G401 (cell line): Measurements from ENCODE around the gene ADAMTS18. TPM values are rescaled to one million over a fixed set of nuclear protein-coding genes. Genes with fewer than 3 reads are reported as not detected.
A peak's percentile ranks its signal among the peaks of the same experiment; 100 is the strongest.

ENCODE experiments used
- DNase-seq: peaks from one replicate; pipeline ENCODE4 v3.0.0-alpha.2; 2015; ENCODE audit warnings: low spot score
- in situ Hi-C: cut with HindIII; loops from 2 replicates; pipeline ENCODE4 v1.10.0; 2016; ENCODE audit warnings: low sequenced_read_pairs, mixed read lengths
- total RNA-seq: library from RNA; depleted of rRNA; stranded (reverse); fragments of >200 nt; shearing (Covaris generic); gene quantifications from 2 replicates; pipeline ENCODE4 v1.2.3, GENCODE V29; 2014

Gene ADAMTS18
- total RNA-seq, 1 experiment from 2014 or later, result not detected

DNA sequence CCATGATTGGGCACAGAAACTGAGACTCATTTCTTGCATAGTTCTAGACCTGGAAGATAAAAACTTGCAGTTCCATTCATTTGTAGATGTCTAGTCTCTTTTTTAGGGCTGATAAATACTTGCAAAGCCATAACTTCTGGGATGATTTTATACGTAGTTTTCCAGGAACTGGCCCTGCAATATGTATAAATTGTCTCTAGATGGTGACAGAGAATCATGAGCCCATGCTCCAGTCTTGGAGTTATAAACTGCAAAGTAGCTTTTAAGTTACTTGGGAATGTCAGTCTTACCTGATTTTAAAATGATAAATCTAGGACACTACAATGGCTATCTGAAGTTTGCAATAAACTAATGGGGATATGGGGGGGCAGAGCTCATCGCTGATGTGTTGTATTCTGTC is 3.0 kb upstream of the ADAMTS18 start:
- in situ Hi-C loops, result no loop called here
- peak; percentile 27 for DNase-seq

DNA sequence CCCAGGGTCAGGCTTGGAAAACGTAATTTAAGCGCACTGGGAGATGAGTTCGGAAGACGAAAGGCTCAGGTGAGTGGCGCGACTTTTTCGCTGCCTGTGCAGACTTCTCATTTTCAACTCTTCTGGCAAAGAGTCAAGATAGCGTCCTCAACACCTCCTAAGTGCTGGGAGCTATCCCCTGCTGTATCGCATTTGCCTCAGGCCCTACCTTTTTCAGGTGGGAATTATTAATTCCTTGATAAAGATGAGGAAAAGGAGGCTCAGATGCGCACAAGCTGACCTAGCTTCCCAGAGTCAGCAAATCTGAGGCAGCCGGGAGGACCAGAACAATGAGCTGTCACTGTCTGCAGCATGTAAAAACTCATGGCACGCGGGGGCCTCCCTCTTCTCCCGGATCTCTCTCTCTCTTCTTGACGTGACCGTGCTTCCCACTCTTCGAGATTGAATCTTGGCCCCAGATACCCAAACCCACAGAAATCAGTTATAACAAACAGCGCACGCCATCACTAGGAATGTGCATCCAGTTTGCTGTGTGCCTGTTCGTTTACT is 512 bp upstream of the ADAMTS18 start:
- peak; percentile 81 for DNase-seq

DNA sequence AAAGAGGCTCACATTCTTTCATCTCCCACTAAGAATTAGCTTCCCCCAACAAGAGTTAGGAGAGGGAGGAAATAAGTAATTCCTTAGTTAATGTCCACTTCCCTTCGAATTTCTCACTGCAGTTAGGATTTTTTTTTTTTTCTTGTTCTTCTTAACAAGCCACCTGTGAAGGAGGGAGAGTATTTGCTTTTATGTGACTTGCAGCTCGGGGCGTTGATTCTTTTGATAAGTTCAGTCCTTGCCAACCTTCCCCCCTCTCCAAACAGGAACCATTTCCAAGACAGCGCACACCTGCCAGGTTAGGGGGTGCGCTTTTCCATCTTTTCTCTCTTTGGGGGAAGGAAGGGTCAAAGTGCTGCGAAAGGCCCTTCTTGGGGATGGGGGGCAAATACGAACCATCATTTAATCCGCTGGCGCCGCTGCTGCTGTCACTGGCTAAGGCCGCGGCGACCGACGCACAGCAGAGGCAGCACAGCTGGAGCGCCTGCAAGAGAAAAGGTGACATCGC is 758 bp downstream of the ADAMTS18 start:
- peak; percentile 60 for DNase-seq
- in situ Hi-C loops, result no loop called here

More for the DNA sequence above, 512 bp upstream of the ADAMTS18 start:
- in situ Hi-C loops, result no loop called here

DNA sequence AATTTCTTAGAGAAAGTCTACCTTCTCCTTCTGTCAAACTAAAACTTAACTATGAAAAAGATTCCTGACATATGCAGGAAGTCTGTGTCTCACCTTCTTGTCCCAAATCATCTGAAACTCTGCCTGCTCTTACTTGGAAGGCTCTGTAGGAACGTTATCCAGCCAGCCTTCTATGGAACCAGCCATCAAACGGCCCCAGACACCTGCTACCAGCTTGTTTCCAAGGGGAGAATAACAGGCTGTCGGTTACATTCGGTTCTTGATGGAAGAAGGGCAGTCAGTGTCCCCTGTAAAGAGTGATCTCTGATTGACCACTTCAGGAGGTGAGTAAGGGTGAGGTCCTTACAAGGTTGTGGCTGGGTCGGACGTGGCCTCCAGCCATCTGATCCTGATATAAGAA is 1.7 kb downstream of the ADAMTS18 start:
- in situ Hi-C loops, result no loop called here
- peak; percentile 89 for DNase-seq

DNA sequence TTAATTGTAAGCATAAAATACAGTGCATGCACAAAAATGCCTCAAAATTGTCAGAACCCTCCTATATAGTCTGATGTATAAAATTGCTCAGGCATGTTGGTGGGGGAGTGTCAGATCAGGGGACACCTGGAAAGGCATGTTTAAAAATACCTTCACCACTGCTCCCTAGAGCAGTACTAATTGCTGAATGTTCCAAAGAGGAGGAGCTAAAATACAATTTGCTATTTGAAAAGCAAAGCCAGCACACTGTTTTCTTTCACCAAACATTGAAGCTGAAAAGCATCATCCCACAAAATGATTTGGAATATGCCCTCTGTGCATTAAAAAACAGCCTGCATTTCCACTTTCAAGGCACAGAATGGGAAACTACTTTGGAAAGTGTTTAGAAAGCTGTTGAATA is 2.6 kb downstream of the ADAMTS18 start:
- in situ Hi-C loops, result no loop called here
- peak; percentile 76 for DNase-seq

DNA sequence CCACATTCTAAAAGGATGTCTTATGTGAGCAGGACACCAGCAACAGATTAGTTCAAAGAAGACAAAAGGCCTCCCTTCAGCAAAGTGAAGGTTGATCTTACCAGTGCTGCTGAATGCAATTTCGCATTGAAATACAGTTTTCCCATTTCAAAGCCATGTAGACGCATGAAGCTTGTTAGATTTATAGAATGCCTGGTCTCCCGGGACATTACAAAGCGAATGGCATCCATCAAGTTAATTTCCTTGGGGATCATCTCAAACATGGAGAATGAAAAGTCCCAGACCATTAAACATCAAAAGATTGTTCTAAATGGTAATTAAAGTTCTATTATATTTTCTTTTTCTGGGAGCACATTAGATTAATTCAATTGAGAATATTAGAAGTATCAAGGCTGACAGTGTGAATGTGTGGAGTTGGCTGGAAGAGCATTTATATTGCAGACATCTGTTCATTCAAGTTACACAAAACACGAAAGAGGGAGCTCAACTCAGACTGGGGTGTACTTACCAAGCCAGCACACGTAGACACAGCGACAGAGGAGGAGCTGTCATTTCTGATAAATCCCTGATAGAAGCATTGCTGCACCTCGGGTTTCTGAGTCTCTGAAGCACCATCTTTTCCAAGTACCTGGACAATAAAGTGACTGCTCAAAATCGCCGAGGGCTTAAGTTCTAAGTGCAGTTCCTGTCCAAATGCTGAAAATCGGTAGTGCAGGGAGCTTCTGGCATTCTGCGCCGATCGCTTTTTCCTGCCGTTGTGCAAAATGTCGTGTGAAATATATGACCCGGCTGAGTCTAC is 3.8 kb downstream of the ADAMTS18 start:
- in situ Hi-C loops, result no loop called here
- peak; percentile 86 for DNase-seq

DNA sequence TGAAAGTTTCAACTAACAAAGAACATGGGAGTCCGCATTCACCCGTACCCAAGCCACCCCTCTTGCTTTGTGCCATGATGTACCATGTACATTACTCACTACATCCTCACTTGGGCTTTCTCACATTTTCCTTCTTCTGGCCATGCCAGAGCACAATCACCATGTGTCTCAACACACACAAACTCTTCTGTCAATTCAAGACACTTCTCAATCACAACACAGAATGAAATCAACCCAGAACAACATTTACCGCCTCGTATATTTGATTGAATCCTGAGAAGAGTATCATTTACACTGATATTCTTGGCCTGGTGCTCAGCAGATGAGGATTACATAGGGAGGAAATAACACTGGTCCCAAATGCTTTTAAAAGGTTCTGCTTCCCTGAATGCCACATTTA is 4.5 kb downstream of the ADAMTS18 start:
- in situ Hi-C loops, result no loop called here
- DNase-seq, result peak; percentile 64

DNA sequence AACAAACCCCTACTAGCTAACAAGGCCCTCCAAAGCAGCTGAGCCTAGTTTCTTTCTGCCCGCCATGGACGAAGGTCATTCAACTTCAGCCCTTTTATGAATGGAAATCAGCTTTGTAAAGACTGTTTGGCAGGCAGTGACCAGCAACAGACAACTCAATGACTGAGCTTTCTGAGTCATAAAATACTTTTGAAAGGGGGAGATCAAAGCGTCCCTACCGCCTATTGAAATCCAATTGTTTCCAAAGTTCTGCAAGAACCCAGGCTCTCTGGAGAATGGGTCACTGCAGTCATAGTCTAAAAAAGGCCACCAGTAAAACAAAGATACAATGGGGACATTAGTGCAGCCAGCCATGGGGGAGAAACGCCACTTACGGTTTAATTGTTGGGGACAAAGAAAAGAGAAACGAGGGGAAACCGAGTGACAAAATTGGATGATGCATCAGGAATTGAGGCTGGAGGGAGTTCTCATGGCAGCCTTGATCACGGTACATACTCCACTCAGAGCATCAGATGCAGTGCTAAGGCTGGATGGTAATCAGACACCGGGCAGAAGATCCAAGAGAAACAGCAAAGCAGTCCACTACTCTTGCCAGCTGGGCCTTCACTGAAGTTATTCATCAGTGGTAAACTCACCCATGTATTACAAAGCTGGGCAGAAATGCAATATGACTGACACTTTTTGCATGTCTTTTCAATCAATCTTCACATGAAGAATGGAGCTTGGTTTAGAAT is 9.8 kb downstream of the ADAMTS18 start:
- peak; percentile 51 for DNase-seq
- in situ Hi-C loops, result no loop called here

DNA sequence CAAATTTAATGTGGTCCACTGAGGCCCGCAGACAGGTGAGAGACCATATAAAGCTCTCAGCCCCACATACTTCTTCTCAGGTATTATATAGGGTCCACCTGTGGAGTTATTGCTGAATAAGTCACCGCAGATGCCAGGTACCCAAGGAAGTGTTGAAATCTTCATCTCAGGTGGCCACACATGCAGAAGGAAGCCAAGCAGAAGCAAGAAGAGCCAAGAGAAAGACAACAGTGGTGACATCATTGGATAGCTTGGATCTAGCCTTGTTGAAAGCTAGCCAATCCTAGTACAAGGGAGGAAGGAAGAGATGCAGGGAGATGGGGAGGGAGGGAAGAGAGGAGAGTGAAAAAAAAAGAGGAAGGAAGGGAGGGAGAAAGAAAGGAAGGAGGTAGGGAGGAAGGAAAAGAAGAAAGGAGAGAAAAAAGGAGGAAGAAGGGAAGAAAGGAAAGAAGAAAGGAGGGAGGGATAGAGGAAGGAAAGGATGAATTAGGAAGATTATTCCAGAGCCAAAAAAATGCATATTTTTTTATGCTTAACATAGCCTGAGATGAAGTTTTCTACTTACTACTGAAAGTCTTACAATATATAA is 12.5 kb downstream of the ADAMTS18 start:
- in situ Hi-C loops, result no loop called here

DNA sequence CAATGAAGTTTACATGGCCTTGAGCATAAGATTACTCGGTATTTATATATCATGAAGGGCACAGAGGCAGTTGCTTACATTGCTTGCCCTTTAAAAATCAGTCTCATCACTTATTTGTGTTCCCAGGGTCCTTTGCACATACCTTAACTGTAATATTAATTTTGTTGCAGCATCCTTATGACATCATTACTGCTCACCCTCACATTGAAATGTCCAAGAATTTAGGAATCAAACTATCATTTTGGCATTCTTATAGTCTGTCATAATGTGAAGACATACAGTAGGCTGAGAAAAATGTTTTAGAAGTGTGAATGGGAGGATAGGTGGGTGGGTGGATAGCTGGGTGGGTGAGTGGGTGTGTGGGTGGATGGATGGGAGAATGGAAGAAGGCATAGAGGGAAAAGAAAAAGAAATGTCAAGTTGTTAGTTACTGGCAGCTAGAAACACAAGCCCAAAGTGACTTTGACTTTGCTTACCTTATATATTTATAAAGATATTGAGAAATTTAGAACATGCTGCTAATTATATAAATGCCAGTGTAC is 17.8 kb downstream of the ADAMTS18 start:
- in situ Hi-C loops, result no loop called here
- no peak for DNase-seq

More for the DNA sequence above, 12.5 kb downstream of the ADAMTS18 start:
- DNase-seq, result peak; percentile 70

DNA sequence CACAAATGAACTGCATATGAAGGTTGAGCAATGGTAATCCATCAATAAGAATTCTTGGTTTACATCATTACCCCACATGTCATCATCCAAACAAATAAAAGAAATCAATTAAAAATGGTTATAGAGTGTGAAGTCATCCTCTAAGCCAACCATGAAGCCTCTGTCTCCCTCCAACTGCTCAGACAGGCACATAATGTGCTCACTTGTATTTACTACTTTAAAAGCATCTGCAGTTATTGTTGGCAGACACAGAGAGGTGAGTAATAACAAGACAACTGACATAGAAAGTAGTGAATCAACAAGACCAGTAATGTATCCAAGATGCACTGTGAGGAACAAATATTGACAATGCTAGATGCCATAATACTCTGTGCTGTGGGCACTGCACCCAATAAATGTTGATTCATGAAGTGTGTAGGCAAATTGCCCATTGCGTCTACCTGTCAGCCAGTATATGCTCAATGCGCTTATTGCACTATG is 20.0 kb downstream of the ADAMTS18 start:
- in situ Hi-C loops, result no loop called here
- peak; percentile 37 for DNase-seq

DNA sequence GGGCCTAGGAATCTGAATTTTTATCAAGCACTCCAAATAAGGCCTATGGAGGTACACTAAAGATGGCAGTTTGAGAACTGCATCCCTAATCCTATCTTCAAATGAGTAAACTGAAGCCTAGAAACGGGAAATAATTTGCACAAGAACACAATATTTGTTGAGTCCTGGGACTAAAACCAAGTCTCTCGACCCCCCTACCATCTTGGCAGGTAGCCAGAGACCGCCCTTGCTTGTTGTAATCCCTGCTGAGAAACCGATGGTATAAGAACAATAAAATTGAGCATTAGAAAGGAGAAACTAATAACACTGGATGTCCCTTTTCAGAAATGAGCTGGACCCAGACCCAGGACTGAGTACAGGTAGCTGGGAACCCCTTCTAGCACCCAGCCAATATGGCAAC is 24.4 kb downstream of the ADAMTS18 start:
- no peak for DNase-seq
- in situ Hi-C loops, result no loop called here

DNA sequence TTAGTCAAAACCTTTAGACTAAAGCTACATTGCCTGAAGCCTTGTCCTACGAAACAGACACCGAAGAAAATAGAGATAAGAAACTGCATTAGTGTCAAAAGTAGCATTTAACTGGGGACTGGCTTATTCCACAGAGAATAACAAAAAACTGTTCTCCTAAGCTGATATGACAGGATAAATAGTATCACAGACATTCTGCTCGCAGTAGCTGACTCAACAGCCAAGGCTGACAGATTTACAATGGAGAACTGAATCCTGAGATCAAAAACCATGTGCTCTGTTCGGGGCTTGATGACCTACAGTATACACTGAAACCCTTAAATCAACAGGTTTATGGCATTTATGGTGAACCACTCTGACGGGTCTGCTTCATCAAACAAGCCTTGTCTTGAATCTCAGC is 25.5 kb downstream of the ADAMTS18 start:
- in situ Hi-C loops, result no loop called here
- DNase-seq, result no peak

DNA sequence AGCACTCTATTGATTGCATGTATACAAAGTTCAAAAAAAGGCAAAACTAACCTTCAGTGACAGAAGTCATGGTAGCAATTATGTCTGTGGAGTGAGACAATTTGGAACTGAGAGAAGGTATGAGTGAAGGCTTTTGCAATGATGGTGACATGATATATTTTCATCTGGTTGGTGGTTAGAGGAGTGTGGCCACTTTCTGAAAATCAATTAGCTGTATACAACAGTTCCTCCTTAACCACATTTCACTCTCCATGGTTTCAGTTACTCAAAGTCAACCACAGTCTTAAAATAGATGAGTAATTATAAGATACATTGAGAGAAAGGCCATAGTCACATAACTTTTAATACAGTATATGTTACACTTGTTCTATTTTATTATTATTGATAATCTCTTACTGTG is 26.2 kb downstream of the ADAMTS18 start:
- in situ Hi-C loops, result no loop called here
- DNase-seq, result no peak

DNA sequence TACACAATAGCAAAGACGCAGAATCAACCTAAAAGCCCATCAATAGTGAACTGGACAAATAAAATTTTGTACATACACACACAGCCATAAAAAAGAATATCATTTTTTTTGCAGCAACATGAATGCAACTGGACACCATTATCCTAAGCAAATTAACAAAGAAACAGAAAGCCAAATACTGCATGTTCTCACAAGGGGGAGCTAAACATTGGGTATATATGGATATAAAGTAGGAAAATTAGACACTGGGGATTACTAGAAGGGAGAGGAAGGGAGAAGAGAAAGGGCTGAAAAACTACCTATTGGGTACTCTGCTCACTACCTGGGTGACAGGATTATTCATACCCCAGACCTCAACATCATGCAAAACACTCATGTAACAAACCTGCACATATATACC is 28.2 kb downstream of the ADAMTS18 start:
- DNase-seq, result no peak
- in situ Hi-C loops, result no loop called here

DNA sequence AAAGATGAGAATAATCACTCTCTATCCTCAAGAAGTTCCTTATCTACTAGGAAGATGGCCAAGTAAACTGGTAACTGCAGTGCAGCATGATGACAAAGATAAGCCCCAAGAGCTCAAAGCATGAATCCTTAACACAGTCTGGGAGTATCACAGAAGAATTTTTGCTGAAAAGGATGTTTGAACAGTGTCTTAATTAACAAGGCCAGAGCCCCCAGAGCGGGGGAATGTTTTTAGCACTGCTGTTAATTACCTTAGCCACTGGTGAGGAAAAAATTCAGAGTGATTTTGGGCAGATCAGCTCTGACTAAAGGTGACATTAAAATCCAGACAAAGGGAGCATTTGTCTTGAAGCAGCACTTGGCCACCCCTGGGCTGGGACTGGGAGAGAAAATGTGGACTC is 30.1 kb downstream of the ADAMTS18 start:
- no peak for DNase-seq
- in situ Hi-C loops, result no loop called here

DNA sequence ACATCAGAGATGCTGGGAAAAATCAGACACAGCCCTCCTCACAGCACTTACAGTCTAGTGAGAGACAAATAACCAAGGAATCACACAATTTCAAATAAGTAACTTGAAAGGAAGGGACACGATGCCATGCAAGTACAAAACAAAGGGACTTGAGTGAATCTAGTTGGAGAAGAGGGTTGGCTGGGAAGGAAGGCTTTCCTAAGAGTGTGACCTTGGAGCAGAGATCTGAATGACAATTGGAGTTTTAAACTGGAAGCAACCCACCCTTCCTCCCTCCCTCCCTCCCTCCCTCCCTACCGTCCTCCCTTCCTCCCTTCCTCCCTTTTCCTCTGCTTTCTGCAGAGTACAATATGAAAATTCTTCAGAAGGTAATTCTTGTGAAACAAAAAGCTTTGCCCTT is 31.1 kb downstream of the ADAMTS18 start:
- no peak for DNase-seq
- in situ Hi-C loops, result no loop called here

DNA sequence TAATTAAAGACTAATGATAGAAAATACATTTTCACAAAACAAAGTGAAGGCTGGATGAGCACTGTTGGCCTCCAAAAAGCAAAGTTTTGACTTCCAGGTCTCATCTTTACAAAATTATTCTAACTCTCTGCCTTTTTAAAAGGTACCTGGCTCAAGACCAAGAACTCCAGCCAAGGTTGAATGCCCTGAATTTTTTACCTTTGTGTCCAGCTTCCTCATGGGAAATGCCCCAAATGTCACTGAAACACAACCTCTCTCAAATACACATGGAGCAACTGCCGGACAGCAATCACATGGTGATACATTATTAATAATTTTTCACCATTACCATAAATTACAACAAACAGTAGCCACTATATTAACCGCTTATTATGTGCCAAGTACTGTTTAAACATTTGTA is 32.2 kb downstream of the ADAMTS18 start:
- in situ Hi-C loops, result no loop called here
- no peak for DNase-seq

DNA sequence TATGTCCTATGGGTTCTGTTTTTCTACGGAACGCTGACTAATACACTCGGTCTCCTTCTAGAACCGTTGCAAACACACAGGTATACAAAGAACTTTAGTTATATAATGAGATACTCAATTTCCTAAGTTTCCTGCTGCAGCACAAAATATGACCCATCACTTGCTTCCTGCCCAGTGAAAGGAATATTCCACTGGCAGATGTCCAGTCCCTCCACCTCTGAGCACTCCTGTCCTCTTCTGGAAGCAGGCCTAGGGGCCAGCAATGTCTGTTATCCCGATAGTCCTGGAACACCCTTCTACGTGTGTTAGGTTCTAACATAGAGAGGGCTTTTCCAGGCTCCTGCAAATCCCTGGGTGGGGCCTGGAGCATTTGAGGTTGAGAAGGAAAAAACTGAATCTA is 32.7 kb downstream of the ADAMTS18 start:
- DNase-seq, result peak; percentile 93
- in situ Hi-C loops, result no loop called here
